K562 (cell line): ENCODE measurements around the gene UBXN2A. TPM values are rescaled to one million over a fixed set of nuclear protein-coding genes. Genes with fewer than 3 reads are reported as not detected.

Experiments used
- ATAC-seq: fragments of 200-7000 bp; cut with Tn5 transposase; 3 replicates; pipeline ENCODE4 v1.9.1; 2020; ENCODE audit warnings: moderate library complexity
- BruUV-seq: library from RNA; stranded (reverse); fragments of 400-500 nt; replicated peaks from 2 replicates; lab custom pipeline; 2021; lab: Mats Ljungman, UMichigan
- CTCF ChIA-PET: fragments of 300-600 bp; formaldehyde crosslinking; extraction: SDS; loops from one replicate; lab custom pipeline; 2021; ENCODE audit warnings: low intra/inter-chr PET ratio; lab: Yijun Ruan, JAX
- POLR2A ChIA-PET: fragments of 300-600, 350-650 bp; sonication (Branson Sonifier 250); formaldehyde crosslinking; extraction: SDS; loops from one replicate; lab custom pipeline; 2021; ENCODE audit warnings: antibody characterized with exemption, inconsistent platforms; lab: Yijun Ruan, JAX
- DNase-seq, 4 experiments: peaks; one replicate each; pipeline versions ENCODE4 v3.0.0 to v3.0.0-alpha.2; 2011 to 2018; ENCODE audit warnings: low spot score in 3 of 4, mixed read lengths in 3 of 4; ENCODE audit errors: extremely low read depth in 1 of 4
- FAIRE-seq: peaks from 2 replicates; lab custom pipeline; 2011; peaks lifted over from hg19 to GRCh38; lab: Jason Lieb, UNC
- H2AFZ ChIP-seq: 2 replicates; pipeline ENCODE4 v1.6.0; 2011; ENCODE audit warnings: low read depth, low read length, control low read depth, inconsistent platforms
- H3K27ac ChIP-seq: fragments of 200-600 bp; 3 replicates; pipeline ENCODE4 v1.8.0; 2011; ENCODE audit warnings: low read depth, mild to moderate bottlenecking, control low read depth, inconsistent platforms, low read length, moderate library complexity, mixed read lengths; ENCODE audit errors: extremely low read depth
- H3K27me3 ChIP-seq, 2 experiments: fragments of 300-600 bp in 1 of 2; 2 replicates in 1 of 2; 3 replicates in 1 of 2; pipeline versions ENCODE4 v1.6.0 to v1.8.0; 2011; ENCODE audit warnings: inconsistent platforms in 2 of 2, low read length in 2 of 2, mild to moderate bottlenecking in 1 of 2, mixed read lengths in 1 of 2, moderate library complexity in 1 of 2; ENCODE audit not compliant: control insufficient read depth in 2 of 2, insufficient read depth in 2 of 2
- H3K36me3 ChIP-seq: fragments of 300-600 bp; 3 replicates; pipeline ENCODE4 v1.8.0; 2011; ENCODE audit warnings: mild to moderate bottlenecking, low read length, inconsistent platforms; ENCODE audit not compliant: control insufficient read depth, insufficient read depth
- H3K4me1 ChIP-seq, 2 experiments: fragments of 200-600 bp in 1 of 2; replicated peaks in 1 of 2; 2 replicates in 1 of 2; 3 replicates in 1 of 2; pipeline versions ENCODE4 v1.5.1 to v1.8.0; 2011; ENCODE audit warnings: inconsistent platforms in 2 of 2, low read length in 2 of 2, mild to moderate bottlenecking in 1 of 2, mixed read lengths in 1 of 2, moderate library complexity in 1 of 2; ENCODE audit not compliant: control insufficient read depth in 2 of 2, insufficient read depth in 2 of 2
- H3K4me2 ChIP-seq: 2 replicates; pipeline ENCODE4 v1.6.1; 2011; ENCODE audit warnings: low read length, control low read depth, inconsistent platforms, mixed read lengths; ENCODE audit not compliant: insufficient read depth
- H3K4me3 ChIP-seq: fragments of 200-600 bp; sonication (generic), shearing (Covaris generic); 2 replicates; pipeline ENCODE4 v1.5.1; 2016; ENCODE audit warnings: control low read depth, inconsistent platforms
- H3K79me2 ChIP-seq: fragments of 200-600 bp; 3 replicates; pipeline ENCODE4 v1.8.0; 2011; ENCODE audit warnings: low read length, inconsistent platforms; ENCODE audit not compliant: control insufficient read depth, insufficient read depth
- H3K9ac ChIP-seq, 2 experiments: 2 replicates each; pipeline versions ENCODE4 v1.6.0 to v1.6.1; 2011; ENCODE audit warnings: low read depth in 2 of 2, low read length in 2 of 2, control low read depth in 1 of 2, inconsistent platforms in 1 of 2, mild to moderate bottlenecking in 1 of 2, mixed read lengths in 1 of 2; ENCODE audit not compliant: insufficient read depth in 1 of 2
- H3K9me1 ChIP-seq: one replicate; pipeline ENCODE4 v1.6.0; 2011; ENCODE audit warnings: inconsistent platforms, mild to moderate bottlenecking, low read length, moderate library complexity; ENCODE audit not compliant: control insufficient read depth, insufficient read depth
- H3K9me3 ChIP-seq: replicated peaks from 2 replicates; pipeline ENCODE4 v1.5.1; 2011; ENCODE audit warnings: low read depth, low read length, inconsistent platforms; ENCODE audit not compliant: control insufficient read depth, insufficient read depth
- H4K20me1 ChIP-seq: replicated peaks from 2 replicates; pipeline ENCODE4 v1.6.1; 2011; ENCODE audit warnings: low read length, inconsistent platforms, mixed read lengths; ENCODE audit not compliant: control insufficient read depth, insufficient read depth
- ARID1B ChIP-seq: fragments of 450-650 bp; IDR thresholded peaks from 2 replicates; pipeline ENCODE4 v1.6.1; 2016; ENCODE audit warnings: antibody characterized with exemption, mild to moderate bottlenecking, inconsistent platforms
- CEBPB ChIP-seq: fragments of 450-650 bp; IDR thresholded peaks from 2 replicates; pipeline ENCODE4 v1.6.1; 2016; ENCODE audit warnings: missing genetic modification characterization, missing compliant biosample characterization
- CEBPG ChIP-seq, 3 experiments: fragments of 200-800 bp in 1 of 3; sonication (Bioruptor generic) in 1 of 3; sonication (generic) in 1 of 3; formaldehyde crosslinking in 1 of 3; IDR thresholded peaks in 2 of 3; conservative IDR thresholded peaks in 1 of 3; 2 replicates each; pipeline versions ENCODE4 v1.6.1 to v1.8.0; 2016 to 2022; ENCODE audit warnings: missing compliant biosample characterization in 2 of 3, missing genetic modification characterization in 2 of 3, mild to moderate bottlenecking in 1 of 3, missing genetic modification reagents in 1 of 3
- DDX20 ChIP-seq: fragments of 450-650 bp; IDR thresholded peaks from 2 replicates; pipeline ENCODE4 v1.6.1; 2016; ENCODE audit warnings: missing genetic modification characterization, low read depth, mild to moderate bottlenecking, missing compliant biosample characterization, moderate library complexity
- GTF2A2 ChIP-seq: IDR thresholded peaks from 2 replicates; pipeline ENCODE4 v1.6.1; 2016; ENCODE audit warnings: mild to moderate bottlenecking, missing genetic modification characterization, missing compliant biosample characterization
- KDM1A ChIP-seq, 2 experiments: fragments of 450-650 bp; IDR thresholded peaks; 2 replicates each; pipeline ENCODE4 v1.6.1; 2016; ENCODE audit warnings: mild to moderate bottlenecking in 2 of 2
- OTX1 ChIP-seq: fragments of 450-650 bp; formaldehyde crosslinking; IDR thresholded peaks from 2 replicates; pipeline ENCODE4 v1.4.0; 2022; ENCODE audit warnings: mild to moderate bottlenecking
- PTRF ChIP-seq: fragments of 450-650 bp; IDR thresholded peaks from 2 replicates; pipeline ENCODE4 v1.6.1; 2016; ENCODE audit warnings: mild to moderate bottlenecking, missing genetic modification characterization, missing compliant biosample characterization
- TAL1 ChIP-seq: fragments of 450-650 bp; IDR thresholded peaks from 2 replicates; pipeline ENCODE4 v1.6.1; 2016; ENCODE audit warnings: mild to moderate bottlenecking
- ZKSCAN1 ChIP-seq: fragments of 150-350 bp; IDR thresholded peaks from 2 replicates; pipeline ENCODE4 v1.6.1; 2016; ENCODE audit warnings: low read depth, low read length
- ZNF274 ChIP-seq: IDR thresholded peaks from 2 replicates; pipeline ENCODE4 v1.6.1; 2011; ENCODE audit warnings: low read depth, mild to moderate bottlenecking, low read length, moderate library complexity, borderline replicate concordance
- ZNF644 ChIP-seq: fragments of 200-800 bp; sonication (Bioruptor generic); IDR thresholded peaks from 2 replicates; pipeline ENCODE4 v1.6.1; 2016; ENCODE audit warnings: low read depth, missing genetic modification characterization, missing compliant biosample characterization
- ZZZ3 ChIP-seq: fragments of 450-650 bp; IDR thresholded peaks from 2 replicates; pipeline ENCODE4 v1.6.1; 2016; ENCODE audit warnings: antibody characterized with exemption, mild to moderate bottlenecking, moderate library complexity
- WGBS: fragments of 100-300 bp; shearing (Covaris generic); methylation state at CpG from one replicate; pipeline ENCODE4 v1.1.6; 2016; ENCODE audit warnings: low coverage, mixed read lengths; ENCODE audit not compliant: insufficient coverage; ENCODE audit errors: missing lambda C conversion rate; 5-methylcytosine and 5-hydroxymethylcytosine counted together
- in situ Hi-C: fragments of 300-500 bp; cut with MboI; formaldehyde crosslinking; loops from 4 replicates; pipeline ENCODE4 v1.15.0; 2018; ENCODE audit warnings: inconsistent platforms, mixed read lengths
- intact Hi-C: fragments of 100-400 bp; cut with micrococcal nuclease; formaldehyde crosslinking; loops from 2 replicates; pipeline ENCODE4 v1.14.2; 2022
- polyA plus RNA-seq, 8 experiments: library from polyadenylated mRNA; depleted of rRNA in 4 of 8; stranded (reverse) in 5 of 8; unstranded in 3 of 8; fragments of >200 nt; fragmentation: Nextera tagmentation in 2 of 8; fragmentation: Illumina TruSeq in 1 of 8; extraction: Ambion mirVana in 2 of 8; extraction: Trizol in 1 of 8; gene quantifications; 2 replicates each; pipeline versions ENCODE4 v1.2.1 to v1.2.3, GENCODE V29; 2011 to 2014; ENCODE audit warnings: inconsistent platforms in 1 of 8, missing spikeins in 1 of 8
- total RNA-seq, 7 experiments: library from RNA; depleted of rRNA in 6 of 7; stranded (reverse); fragments of >200 nt in 6 of 7; fragmentation: Illumina TruSeq in 2 of 7; extraction: Trizol in 2 of 7; gene quantifications; 2 replicates each; pipeline versions ENCODE4 v1.2.1 to v1.2.3, GENCODE V29; 2011 to 2021; ENCODE audit warnings: low replicate concordance in 1 of 7
- TF ChIP-seq, protein P1 (sequence below): sonication (generic); IDR thresholded peaks from 2 replicates; pipeline ENCODE4 v1.6.1; 2016
- TF ChIP-seq, protein P2 (sequence below): fragments of 450-650 bp; formaldehyde crosslinking; IDR thresholded peaks from 2 replicates; pipeline ENCODE4 v1.4.0; 2020; ENCODE audit warnings: mild to moderate bottlenecking, mixed read lengths
- TF ChIP-seq, protein P3 (sequence below): IDR thresholded peaks from 2 replicates; pipeline ENCODE4 v1.6.1; 2014; ENCODE audit warnings: antibody characterized with exemption

The UBXN2A gene
- total and polyA plus RNA-seq, 9 of the 15 experiments (the other 6 are each of a cell fraction or from before 2014, with no cell fraction given): 3.4 to 25.6 (median 16.0) TPM

DNA sequence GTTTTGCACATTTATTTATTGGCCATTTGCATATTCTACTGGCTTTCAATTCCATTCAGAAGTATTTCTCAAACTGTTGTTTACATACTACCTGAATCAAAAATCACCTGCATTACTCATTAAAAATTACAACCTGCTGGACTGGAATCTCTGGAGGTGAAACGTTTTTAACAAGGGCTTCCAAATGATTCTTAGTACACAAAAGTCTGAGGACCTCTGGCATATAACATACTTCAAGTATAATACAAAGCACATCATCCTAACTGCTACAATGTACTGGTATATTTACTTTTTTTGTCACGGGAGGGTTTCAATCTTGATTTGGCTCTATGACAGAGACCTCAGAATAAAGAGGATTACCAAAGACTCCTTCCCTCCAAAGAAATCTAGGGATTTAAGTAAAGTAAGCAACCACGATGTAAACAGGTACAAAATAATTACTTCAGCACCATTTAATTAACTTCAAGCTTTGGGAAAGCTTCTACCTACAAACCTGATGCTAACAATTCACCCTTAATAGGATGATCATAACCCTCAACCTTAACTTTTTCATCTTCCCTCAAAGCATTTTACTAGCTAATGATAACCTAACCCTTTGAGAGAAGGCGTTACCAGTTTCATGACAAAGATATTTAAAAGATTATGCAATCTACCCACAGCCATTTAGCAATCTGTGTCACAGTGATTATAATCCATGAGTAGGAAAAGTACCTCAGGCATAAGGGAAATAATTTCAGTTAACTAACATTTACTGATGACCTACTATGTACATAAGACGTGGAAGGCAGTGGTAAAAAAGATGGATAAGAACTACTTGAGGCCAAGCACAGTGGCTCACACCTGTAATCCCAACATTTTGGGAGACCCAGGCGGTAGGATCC lies 38.1 kb upstream of the UBXN2A start:
- Histone ChIP-seq H3K36me3 (no peaks in the 10 kb centered on the region; the same call in 2 of the 3 replicates), H3K4me2 (no peak overlapping the region), H3K9ac (no peak overlapping the region), H3K4me1 (peaks cover 5 to 19% of the 10 kb centered on the region in 2 experiments; a peak in 3 of 5 replicates), H2AFZ (no peak overlapping the region), H3K79me2 (peaks cover 77% of the 10 kb centered on the region), H3K9me3 (no peaks in the 10 kb centered on the region), H3K27ac (no peak overlapping the region), H3K4me3 (no peak overlapping the region), H3K27me3 (no peaks in the 10 kb centered on the region), H3K9me1 (no peaks in the 10 kb centered on the region), H4K20me1 (no peaks in the 10 kb centered on the region)
- intact Hi-C loops: no loop called here
- no peak for DNase-seq
- CTCF ChIA-PET: no interaction called here
- no peak for ATAC-seq
- FAIRE-seq: peak; percentile 54
- no TSS peak for BruUV-seq
- 30% methylated on average over 6 of the region's 6 CpGs for WGBS
- POLR2A ChIA-PET: interaction anchor here (0.9 kb wide), 1 partner anchor 22 kb away, joined by 4 read pairs; no protein-coding TSS in a partner anchor
- in situ Hi-C loops: no loop called here
- TF ChIP-seq ZNF274 (no peak), CEBPG (CRISPR knock-in tag; IDR thresholded peaks at IDR 0.05) (no peak), CEBPG (tag; conservative IDR thresholded peaks at IDR 0.05 in 1 of 2, IDR thresholded peaks at IDR 0.05 in 1 of 2) (peak; percentile 88 to 91), ARID1B (no peak), GTF2A2 (tag) (no peak), KDM1A (IDR thresholded peaks at IDR 0.05) (0 out of 4 replicates have a peak, but pooled peaks of 1 of the 2 experiments have one; percentile 9), PTRF (tag) (no peak), ZKSCAN1 (peak; percentile 79; the same call in 1 of the 2 replicates), DDX20 (tag) (no peak), TAL1 (0 out of 2 replicates have a peak, but pooled peaks have one; percentile 5), ZZZ3 (no peak), CEBPB (tag) (peak; percentile 91), ZNF644 (tag) (no peak), OTX1 (no peak)
- TF ChIP-seq, protein P1, sequence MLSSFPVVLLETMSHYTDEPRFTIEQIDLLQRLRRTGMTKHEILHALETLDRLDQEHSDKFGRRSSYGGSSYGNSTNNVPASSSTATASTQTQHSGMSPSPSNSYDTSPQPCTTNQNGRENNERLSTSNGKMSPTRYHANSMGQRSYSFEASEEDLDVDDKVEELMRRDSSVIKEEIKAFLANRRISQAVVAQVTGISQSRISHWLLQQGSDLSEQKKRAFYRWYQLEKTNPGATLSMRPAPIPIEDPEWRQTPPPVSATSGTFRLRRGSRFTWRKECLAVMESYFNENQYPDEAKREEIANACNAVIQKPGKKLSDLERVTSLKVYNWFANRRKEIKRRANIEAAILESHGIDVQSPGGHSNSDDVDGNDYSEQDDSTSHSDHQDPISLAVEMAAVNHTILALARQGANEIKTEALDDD: peak; percentile 44; the same call in 1 of the 2 replicates
- TF ChIP-seq, protein P2, sequence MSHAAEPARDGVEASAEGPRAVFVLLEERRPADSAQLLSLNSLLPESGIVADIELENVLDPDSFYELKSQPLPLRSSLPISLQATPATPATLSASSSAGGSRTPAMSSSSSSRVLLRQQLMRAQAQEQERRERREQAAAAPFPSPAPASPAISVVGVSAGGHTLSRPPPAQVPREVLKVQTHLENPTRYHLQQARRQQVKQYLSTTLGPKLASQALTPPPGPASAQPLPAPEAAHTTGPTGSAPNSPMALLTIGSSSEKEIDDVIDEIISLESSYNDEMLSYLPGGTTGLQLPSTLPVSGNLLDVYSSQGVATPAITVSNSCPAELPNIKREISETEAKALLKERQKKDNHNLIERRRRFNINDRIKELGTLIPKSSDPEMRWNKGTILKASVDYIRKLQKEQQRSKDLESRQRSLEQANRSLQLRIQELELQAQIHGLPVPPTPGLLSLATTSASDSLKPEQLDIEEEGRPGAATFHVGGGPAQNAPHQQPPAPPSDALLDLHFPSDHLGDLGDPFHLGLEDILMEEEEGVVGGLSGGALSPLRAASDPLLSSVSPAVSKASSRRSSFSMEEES (CRISPR knock-in tag): no peak
- TF ChIP-seq, protein P3, sequence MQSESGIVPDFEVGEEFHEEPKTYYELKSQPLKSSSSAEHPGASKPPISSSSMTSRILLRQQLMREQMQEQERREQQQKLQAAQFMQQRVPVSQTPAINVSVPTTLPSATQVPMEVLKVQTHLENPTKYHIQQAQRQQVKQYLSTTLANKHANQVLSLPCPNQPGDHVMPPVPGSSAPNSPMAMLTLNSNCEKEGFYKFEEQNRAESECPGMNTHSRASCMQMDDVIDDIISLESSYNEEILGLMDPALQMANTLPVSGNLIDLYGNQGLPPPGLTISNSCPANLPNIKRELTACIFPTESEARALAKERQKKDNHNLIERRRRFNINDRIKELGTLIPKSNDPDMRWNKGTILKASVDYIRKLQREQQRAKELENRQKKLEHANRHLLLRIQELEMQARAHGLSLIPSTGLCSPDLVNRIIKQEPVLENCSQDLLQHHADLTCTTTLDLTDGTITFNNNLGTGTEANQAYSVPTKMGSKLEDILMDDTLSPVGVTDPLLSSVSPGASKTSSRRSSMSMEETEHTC: no peak
